AG04449 (cell line): Measurements from ENCODE around the gene RAPSN.

Experiments used
- CTCF ChIA-PET: fragments of 350-600 bp; formaldehyde crosslinking; extraction: SDS; loops from one replicate; lab custom pipeline; 2021; ENCODE audit warnings: antibody characterized with exemption; lab: Yijun Ruan, JAX
- POLR2A ChIA-PET: fragments of 400-600, 350-600 bp; formaldehyde crosslinking; extraction: SDS; loops from one replicate; lab custom pipeline; 2020; ENCODE audit warnings: antibody characterized with exemption, inconsistent platforms; lab: Yijun Ruan, JAX
- DNase-seq: peaks from one replicate; pipeline ENCODE4 v3.0.0-alpha.2; 2010; ENCODE audit warnings: low read depth, low spot score
- H3K4me3 ChIP-seq: 2 replicates; pipeline ENCODE4 v1.5.1; 2011; ENCODE audit warnings: low read depth, mild to moderate bottlenecking, control low read depth, low read length
- TF ChIP-seq, protein P1 (sequence below): IDR thresholded peaks from one replicate; pipeline ENCODE4 v1.5.1; 2011; ENCODE audit warnings: mild to moderate bottlenecking, moderate library complexity, low read length, control low read depth, inconsistent platforms; ENCODE audit not compliant: insufficient read depth; ENCODE audit errors: missing control alignments

RAPSN gene

DNA sequence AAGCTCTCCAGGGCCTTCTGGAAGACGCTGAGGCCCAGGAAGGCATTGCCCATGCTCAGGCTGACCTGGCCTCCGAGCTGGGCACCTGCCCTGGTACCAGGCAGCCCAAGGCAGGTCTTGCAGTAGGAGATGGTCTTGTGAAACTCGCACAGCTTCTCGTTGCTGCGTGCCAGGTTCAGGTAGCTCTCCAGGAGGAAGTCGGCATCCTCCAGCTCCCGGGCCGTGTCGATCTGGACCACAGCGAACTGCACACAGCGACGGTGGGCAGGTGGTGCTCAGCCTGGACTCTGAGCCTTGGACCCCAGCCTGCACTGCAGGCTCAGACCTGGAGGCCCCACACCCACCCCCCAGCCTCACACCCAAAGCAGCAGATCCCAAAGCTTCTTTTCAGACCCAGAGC, 1.0 kb downstream of the RAPSN start:
- ChIA-PET CTCF (interaction anchor here (1.1 to 8.5 kb wide), 2 partner anchors 14 to 76 kb away, joined by 3 to 118 read pairs; no protein-coding TSS in a partner anchor), POLR2A (interaction anchor here (0.8 kb wide), 1 partner anchor 10 kb away, joined by 3 read pairs; no protein-coding TSS in a partner anchor)
- no peak for DNase-seq
- H3K4me3 ChIP-seq, result no peak overlapping the region
- TF ChIP-seq, protein P1, sequence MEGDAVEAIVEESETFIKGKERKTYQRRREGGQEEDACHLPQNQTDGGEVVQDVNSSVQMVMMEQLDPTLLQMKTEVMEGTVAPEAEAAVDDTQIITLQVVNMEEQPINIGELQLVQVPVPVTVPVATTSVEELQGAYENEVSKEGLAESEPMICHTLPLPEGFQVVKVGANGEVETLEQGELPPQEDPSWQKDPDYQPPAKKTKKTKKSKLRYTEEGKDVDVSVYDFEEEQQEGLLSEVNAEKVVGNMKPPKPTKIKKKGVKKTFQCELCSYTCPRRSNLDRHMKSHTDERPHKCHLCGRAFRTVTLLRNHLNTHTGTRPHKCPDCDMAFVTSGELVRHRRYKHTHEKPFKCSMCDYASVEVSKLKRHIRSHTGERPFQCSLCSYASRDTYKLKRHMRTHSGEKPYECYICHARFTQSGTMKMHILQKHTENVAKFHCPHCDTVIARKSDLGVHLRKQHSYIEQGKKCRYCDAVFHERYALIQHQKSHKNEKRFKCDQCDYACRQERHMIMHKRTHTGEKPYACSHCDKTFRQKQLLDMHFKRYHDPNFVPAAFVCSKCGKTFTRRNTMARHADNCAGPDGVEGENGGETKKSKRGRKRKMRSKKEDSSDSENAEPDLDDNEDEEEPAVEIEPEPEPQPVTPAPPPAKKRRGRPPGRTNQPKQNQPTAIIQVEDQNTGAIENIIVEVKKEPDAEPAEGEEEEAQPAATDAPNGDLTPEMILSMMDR, result no peak

DNA sequence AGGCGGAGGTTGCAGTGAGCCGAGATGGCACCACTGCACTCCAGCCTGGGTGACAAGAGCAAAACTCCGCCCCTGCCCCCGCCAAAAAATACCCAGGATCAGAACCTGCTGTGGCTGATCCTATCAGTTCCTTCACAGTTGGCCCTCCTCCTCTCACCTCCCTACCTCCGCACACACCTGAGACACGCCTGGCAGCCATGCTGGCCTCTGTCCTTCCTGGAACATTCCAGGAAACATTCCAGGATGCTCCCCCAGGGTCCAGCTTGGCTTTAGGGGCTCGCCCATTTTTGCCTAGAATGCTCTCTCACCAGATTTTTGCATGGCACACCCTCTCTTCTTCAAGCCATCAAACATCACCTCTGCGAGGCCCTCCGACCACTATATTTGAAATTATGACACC, 2.1 kb downstream of the RAPSN start:
- TF ChIP-seq, protein P1, result no peak
- no peak overlapping the region for H3K4me3 ChIP-seq
- ChIA-PET CTCF (interaction anchor here (1.5 kb wide), 1 partner anchor 82 kb away, joined by 3 read pairs; no protein-coding TSS in a partner anchor), POLR2A (no interaction called here)
- DNase-seq, result no peak

- DNase-seq, result no peak
- no peak overlapping the region for H3K4me3 ChIP-seq
- TF ChIP-seq, protein P1, result no peak
- POLR2A ChIA-PET, result no interaction called here
- CTCF ChIA-PET, result interaction anchor here (0.6 to 1.5 kb wide), 3 partner anchors 9 to 81 kb away, joined by 3 to 4 read pairs (median 3); no protein-coding TSS in a partner anchor
Observed at GRCh38 chr11:47445840-47446239, 3.1 kb downstream of the RAPSN start.

GRCh38 chr11:47443817-47444216, 5.1 kb downstream of the RAPSN start:
- TF ChIP-seq, protein P1, result no peak
- ChIA-PET POLR2A (no interaction called here), CTCF (interaction anchor here (1.5 to 2.7 kb wide), 2 partner anchors 9 to 11 kb away, joined by 7 to 8 read pairs; no protein-coding TSS in a partner anchor)
- no peak overlapping the region for H3K4me3 ChIP-seq
- no peak for DNase-seq

- ChIA-PET CTCF (interaction anchor here (1.5 to 2.7 kb wide), 3 partner anchors 10 to 69 kb away, joined by 4 to 8 read pairs (median 7); no protein-coding TSS in a partner anchor), POLR2A (no interaction called here)
- H3K4me3 ChIP-seq, result no peak overlapping the region
- TF ChIP-seq, protein P1, result no peak
- DNase-seq, result no peak
Observed at GRCh38 chr11:47443028-47443700, 5.8 kb downstream of the RAPSN start.

DNA sequence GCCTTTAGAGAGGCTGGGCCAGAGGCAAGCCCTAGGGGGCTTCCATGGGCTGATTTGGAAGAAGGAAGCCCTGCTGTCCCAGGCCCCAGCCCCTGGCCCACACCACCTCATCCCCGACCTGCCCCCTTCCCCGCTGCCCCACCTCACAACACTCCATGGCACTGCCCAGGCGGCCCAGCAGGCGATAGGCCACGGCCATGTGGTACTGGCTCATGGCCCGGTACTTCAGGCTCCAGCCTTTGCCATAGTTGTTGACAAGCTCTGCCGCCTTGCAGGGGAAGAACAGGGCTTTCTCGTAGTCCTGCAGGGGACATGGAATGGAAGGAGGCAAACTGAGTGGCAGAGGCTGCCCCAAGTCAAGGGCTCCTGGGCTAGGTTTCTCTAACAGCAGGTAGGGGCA, 6.4 kb downstream of the RAPSN start:
- DNase-seq, result no peak
- ChIA-PET CTCF (interaction anchor here (1.7 to 2.7 kb wide), 2 partner anchors 10 to 68 kb away, joined by 4 to 7 read pairs; no protein-coding TSS in a partner anchor), POLR2A (no interaction called here)
- TF ChIP-seq, protein P1, result no peak
- H3K4me3 ChIP-seq, result no peak overlapping the region
